ENCODE results near the gene RTRAF.

RTRAF gene

GRCh38 chr14:51993285-51993920 lies 4.1 kb downstream of the RTRAF start:
- FAIRE-seq (no peak), DNase-seq (ENCODE audit: low spot score) (no peak)

DNA sequence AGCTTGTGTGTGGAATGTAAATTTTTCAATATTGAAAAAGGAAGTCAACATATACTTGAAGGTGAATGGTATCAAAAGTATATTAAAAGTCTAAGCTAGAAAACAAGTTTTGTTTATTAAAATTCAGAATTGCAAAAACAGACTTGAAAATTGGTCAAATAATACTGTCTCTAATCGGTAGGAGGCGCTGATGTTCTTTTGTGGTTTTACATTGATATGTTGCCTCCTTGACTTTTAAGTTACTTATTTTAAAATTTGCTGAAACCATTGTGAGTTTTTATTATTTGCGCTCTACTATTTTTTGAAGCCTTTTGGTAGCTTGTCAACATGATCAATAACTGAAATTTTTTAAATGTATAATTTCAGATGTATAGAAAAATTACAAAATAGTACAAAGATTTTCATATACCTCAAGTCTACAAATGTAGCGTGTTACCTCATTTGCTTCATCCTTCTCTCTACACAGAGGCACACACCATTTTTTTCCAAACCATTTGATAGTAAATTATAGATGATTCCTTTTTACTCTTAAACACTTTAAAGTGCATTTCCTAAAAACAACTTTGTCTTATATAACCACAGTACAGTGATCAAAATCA lies 6.9 kb downstream of the RTRAF start:
- no peak for FAIRE-seq

DNA sequence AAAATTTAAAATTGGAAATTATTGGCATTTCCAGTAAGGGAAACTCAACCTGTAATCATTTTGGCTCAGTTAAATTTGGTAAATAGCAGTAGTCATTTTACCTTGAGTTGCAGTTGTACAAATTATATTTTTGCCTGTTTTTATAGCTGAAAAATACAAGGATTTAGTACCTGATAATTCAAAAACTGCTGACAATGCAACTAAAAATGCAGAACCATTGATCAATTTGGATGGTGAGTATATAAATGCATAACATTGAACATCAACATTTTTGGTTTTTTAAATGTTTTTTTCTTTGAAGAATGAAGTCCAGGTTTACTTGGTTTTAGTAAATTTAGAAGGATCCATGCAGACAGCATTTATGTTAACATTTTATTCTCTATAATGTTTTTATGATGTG lies 9.0 kb downstream of the RTRAF start:
- FAIRE-seq: no peak

More for the DNA sequence above, 6.9 kb downstream of the RTRAF start:
- DNase-seq (ENCODE audit: low spot score): no peak

DNA sequence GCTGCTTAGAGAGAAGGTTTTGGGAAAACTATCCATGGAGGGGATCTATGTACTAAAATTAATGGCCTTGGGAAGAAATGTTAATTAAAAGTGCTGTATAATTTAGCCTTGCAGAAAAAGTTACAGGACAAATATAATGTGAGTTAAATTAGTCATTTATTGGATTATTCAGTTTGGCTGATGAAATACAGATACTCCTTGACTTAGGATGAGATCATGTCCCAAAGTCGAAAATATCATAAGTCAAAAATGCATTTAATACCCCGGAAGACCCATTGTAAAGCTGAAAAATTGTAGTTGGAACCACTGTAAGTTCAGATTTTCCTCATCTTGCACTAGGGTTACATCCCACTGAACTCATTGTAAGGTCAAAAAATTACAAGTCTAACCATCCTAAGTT lies 9.7 kb downstream of the RTRAF start:
- FAIRE-seq: peak; percentile 42
- DNase-seq (ENCODE audit: low spot score): no peak

More for the DNA sequence above, 9.0 kb downstream of the RTRAF start:
- no peak for DNase-seq (ENCODE audit: low spot score)

- FAIRE-seq: no peak
These were observed 10.8 kb downstream of the RTRAF start for GRCh38 chr14:52000019-52000582.

DNA sequence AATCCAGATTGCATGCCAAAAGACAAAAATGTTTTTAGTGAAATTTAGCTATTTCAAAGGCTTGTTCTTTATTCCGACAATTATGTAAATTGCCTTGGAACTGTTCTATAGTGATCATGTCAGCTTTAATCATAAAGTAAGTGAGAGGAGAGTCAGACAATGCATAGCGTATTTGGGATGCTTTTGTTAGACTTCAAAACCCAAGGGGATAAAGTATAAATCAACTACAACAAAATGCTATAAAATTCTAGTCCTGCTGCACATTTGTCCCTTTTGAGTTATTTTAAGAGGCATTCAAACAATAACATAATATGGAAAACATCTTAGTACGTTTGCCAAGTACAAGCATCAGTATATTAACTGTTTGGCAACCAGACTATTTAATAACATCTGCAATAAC lies 11.3 kb downstream of the RTRAF start:
- DNase-seq (ENCODE audit: low spot score) (no peak), FAIRE-seq (no peak)

More at GRCh38 chr14:52000019-52000582, 10.8 kb downstream of the RTRAF start:
- no peak for DNase-seq (ENCODE audit: low spot score)

DNA sequence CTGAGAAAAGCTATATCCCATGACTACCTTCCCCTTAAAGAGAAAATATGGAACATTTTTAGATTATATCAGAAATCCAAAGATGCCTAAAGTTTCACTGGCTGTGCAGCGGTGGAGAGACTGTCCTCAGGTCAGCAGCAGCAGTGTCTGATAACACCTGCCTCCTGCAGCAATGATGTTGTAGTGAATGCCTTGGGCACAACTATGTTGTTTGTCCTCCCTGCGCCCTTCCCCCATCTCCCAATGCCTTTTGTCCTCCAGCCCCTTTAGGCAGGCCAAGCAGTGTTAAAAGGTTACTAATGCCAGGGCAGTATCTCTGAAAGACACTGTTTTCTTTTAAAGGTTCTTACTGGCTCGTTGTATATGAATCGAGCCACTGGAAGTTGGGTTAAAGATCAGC lies 13.2 kb downstream of the RTRAF start:
- FAIRE-seq (peak; percentile 44), DNase-seq (ENCODE audit: low spot score) (no peak)

DNA sequence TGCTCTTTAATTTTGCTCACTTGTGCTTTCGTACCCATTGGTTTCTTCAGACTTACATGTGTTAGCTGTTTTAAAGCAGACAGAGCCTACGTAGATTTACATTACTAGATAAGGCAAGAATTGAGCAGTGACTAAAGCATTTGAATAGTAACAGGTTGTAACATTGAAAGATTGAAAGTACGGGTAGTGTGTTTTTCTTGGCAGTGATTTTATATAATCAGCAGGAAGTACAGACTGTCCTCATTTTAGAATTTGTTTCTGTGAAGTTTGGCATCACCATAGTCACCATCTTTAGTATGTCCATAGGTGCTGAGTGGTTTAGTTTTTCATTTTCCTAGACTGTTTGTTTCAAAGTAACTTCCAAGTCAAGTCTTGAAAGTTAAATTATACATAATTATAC lies 14.0 kb downstream of the RTRAF start:
- DNase-seq (ENCODE audit: low spot score): no peak
- no peak for FAIRE-seq

- DNase-seq (ENCODE audit: low spot score) (no peak), FAIRE-seq (no peak)
These were observed 16.3 kb downstream of the RTRAF start for GRCh38 chr14:52005625-52006024.

- no peak for DNase-seq (ENCODE audit: low spot score)
- no peak for FAIRE-seq
These were observed 17.0 kb downstream of the RTRAF start for GRCh38 chr14:52006361-52006760.

DNA sequence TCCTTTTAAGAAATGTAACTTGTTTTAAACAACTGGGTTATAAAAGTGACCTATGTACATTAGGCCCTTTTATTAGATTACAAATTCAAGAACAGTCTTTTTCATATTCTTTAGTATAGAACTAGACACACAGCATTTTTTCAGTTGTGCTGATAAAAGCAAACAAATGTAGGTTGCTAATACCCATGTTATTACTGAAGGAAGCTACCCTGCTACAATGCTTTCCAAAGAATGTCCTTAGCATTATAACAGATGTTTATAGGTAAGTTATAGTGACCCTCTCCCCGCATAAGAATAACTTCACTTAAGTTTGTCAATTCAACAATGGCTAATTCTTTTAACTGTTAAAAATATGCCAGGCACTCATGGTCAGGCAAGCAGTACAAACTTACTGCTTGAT lies 17.9 kb downstream of the RTRAF start:
- FAIRE-seq (no peak), DNase-seq (ENCODE audit: low spot score) (no peak)

DNA sequence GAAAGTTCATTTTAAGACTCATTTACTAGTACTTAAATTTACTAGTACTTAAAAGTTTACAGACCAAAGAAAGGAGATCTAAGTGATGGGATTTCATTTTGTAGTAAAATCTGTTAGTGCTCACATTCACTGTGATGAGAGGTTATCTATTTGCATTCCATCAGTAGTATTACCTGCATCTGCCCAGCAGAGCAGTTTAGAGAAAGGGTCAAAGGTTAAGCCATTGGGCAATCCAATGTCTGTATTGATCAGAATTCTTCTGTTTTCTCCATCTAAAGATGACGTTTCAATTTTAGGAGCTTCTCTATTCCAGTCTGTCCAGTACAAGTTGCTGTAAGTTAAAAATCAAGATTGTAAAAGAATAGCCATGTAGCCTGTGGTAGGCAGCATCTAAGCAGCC lies 18.3 kb downstream of the RTRAF start:
- no peak for DNase-seq (ENCODE audit: low spot score)
- FAIRE-seq: no peak

DNA sequence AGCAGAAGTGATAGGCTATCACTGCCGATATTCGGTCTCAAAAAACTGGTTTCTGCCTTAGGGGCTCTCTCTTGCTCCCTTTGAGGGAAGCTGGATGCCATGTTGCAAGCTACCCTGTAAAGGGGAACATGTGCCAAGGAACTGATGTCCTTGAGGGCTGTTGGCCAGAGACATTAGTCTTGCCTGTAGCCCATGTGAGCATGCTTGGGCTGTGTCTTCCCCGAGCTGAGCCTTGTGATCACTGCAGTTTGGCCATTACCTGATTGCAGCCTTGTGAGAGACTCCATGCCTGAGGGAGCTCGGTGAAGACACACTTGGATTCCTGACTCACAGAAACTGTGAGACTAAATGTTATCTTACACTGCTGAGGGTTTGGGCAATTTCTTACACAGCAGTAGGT lies 18.8 kb downstream of the RTRAF start:
- peak; percentile 70 for FAIRE-seq

DNA sequence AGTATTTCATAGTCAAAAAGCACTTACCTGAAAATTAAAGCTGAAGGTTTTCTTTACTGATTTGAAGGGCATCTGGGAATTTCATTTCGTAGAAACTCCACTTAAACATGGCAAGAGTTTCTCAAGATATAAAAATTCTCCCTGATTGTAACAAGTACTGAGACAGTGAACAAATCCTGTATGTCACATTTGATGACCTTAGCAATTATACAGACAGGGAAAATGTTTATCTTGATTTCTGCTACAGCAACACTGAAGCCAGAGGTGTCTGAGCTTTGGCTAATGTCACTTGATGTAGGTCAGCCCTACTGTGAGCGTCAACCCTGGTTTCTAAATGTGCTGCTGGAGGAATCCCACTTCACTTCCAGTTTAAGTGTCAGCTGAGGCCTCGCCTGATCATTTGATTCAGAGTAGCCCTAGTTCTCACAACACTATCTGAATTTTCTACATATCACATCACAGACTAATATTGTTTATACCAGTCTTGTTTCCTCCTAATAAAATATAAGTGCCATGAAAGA lies 20.9 kb downstream of the RTRAF start:
- FAIRE-seq (no peak), DNase-seq (ENCODE audit: low spot score) (no peak)

More for the DNA sequence above, 18.8 kb downstream of the RTRAF start:
- DNase-seq (ENCODE audit: low spot score): no peak

DNA sequence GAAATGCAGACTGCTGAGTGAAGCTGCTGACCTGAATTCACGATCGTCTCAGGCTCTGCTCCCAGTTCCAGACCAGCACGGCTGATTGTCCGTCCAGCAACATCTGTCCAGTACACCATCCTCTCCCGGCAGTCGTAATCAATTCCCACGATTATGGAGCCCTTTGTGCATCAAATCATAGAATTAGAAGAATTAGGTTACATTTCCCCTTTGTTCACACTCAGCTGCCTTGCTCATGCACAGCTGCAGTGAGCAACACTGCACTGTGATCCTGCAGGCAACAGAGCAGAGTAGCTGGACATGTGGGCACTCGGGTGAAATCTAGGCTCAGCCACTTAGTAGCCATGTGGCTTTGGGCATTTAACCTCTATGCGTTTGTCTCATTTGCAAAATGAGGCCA lies 22.2 kb downstream of the RTRAF start:
- no peak for DNase-seq (ENCODE audit: low spot score)
- FAIRE-seq: peak; percentile 86

GRCh38 chr14:52012635-52013034 lies 23.3 kb downstream of the RTRAF start:
- FAIRE-seq: no peak
- no peak for DNase-seq (ENCODE audit: low spot score)

DNA sequence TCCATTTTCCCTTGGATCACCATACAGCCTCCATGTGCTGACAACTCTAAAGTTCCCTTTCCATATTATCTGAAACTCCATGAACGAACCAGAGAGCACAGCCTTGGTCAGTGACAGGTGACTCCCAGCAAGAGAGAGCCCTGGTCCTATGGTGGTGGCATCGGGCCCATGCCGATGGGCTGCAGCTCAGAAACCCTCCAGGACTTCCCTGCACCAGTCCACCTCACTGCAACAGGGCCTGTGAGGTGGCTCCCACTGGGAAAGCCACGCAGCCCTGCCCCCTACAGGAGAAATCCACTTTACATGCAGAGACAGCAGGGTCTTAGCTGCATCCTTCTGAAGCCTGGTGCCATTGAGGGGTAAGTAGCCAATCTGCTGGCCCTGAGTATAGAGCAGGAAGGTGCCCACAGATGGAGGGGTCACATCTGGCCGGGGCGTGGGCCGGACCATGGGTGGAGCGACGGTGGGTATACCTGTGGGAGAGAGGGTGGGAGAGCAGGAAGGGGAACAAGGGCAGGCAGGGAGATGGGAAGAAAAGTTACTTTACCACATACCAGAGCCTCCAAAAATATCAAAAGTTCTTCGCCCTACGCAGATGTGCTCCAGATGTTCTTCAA lies 24.7 kb downstream of the RTRAF start:
- FAIRE-seq: no peak

GRCh38 chr14:52014601-52015267 lies 25.4 kb downstream of the RTRAF start:
- FAIRE-seq: peak; percentile 30
- DNase-seq (ENCODE audit: low spot score): no peak

More for the DNA sequence above, 24.7 kb downstream of the RTRAF start:
- DNase-seq (ENCODE audit: low spot score): no peak

DNA sequence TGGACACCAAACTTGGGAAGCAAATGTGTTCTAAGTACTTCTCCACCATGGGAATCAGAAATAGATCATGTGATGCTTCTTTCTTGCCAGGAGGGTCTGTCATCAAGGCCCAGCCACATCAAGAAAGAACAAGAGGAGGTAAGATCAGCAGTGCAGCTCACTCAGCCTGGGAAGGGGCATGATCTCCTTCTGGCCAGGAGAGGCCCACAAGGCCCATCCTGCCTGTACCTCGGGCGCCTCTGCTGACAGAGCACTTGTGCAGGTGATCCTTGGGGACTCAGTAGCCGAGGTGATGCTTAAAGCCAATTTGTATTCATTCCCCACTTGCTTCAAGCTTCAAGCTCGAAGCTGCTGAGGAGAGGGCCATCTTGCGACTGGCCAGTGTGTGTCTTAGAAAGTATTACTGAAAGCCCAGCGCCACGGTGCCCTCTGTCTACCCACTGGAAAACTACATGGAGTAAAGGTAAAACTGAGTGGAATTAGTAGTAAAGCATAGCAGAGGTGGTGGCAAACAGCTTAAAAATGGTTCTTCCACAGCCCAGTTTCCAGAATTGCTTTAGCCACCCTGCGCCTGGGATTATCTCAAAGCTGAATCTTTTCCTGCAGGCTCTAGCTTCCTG lies 26.2 kb downstream of the RTRAF start:
- DNase-seq (ENCODE audit: low spot score) (peak; percentile 42), FAIRE-seq (peak; percentile 66)

GRCh38 chr14:52018252-52018651 lies 28.9 kb downstream of the RTRAF start:
- FAIRE-seq (no peak), DNase-seq (ENCODE audit: low spot score) (no peak)

GRCh38 chr14:52018970-52019369 lies 29.6 kb downstream of the RTRAF start:
- no peak for FAIRE-seq
- no peak for DNase-seq (ENCODE audit: low spot score)

Data from urothelium cell line (cell line).